Liver (tissue), 9 donors: ENCODE data around the gene SIAH2. TPM values are rescaled to one million over a fixed set of nuclear protein-coding genes. Genes with fewer than 3 reads are reported as not detected.
A peak's percentile ranks its signal among the peaks of the same experiment; 100 is the strongest.
"Not testable (repeated sequence)": the region's sequence is repeated elsewhere in the genome, so short reads cannot be mapped to it uniquely, and the experiment has no call there.

ENCODE experiments used
- DNase-seq: peaks from one replicate; pipeline ENCODE4 v3.0.0-alpha.2; 2017; ENCODE audit warnings: low spot score
- H3K27ac ChIP-seq, 2 donors: one replicate each; pipeline ENCODE4 v1.7.0; 2013; ENCODE audit warnings: inconsistent platforms in 2 of 2, low read length in 2 of 2, control low read depth in 1 of 2, low read depth in 1 of 2, mild to moderate bottlenecking in 1 of 2
- H3K27me3 ChIP-seq, 4 donors: one replicate each; pipeline versions ENCODE4 v1.6.1 to v1.7.0; 2013; ENCODE audit warnings: low read length in 3 of 4, inconsistent platforms in 1 of 4, mild to moderate bottlenecking in 1 of 4, moderate library complexity in 1 of 4; ENCODE audit not compliant: control insufficient read depth in 4 of 4, insufficient read depth in 4 of 4
- H3K36me3 ChIP-seq, 4 donors: one replicate each; pipeline versions ENCODE4 v1.6.1 to v1.7.0; 2013; ENCODE audit warnings: low read length in 3 of 4, mild to moderate bottlenecking in 3 of 4, low read depth in 1 of 4, moderate library complexity in 1 of 4; ENCODE audit not compliant: control insufficient read depth in 4 of 4, insufficient read depth in 3 of 4
- H3K4me1 ChIP-seq, 4 donors: one replicate each; pipeline versions ENCODE4 v1.6.1 to v1.7.0; 2013; ENCODE audit warnings: low read length in 3 of 4, mild to moderate bottlenecking in 3 of 4, moderate library complexity in 1 of 4; ENCODE audit not compliant: control insufficient read depth in 4 of 4, insufficient read depth in 4 of 4
- H3K4me3 ChIP-seq, 3 donors: one replicate each; pipeline versions ENCODE4 v1.6.1 to v1.7.0; 2013; ENCODE audit warnings: low read length in 3 of 3, control low read depth in 1 of 3, low read depth in 1 of 3, mild to moderate bottlenecking in 1 of 3
- H3K9ac ChIP-seq, 2 donors: one replicate each; pipeline ENCODE4 v1.7.0; 2013; ENCODE audit warnings: low read length in 2 of 2, mild to moderate bottlenecking in 2 of 2, moderate library complexity in 2 of 2, control low read depth in 1 of 2, low read depth in 1 of 2
- H3K9me3 ChIP-seq, 4 donors: one replicate each; pipeline versions ENCODE4 v1.6.1 to v1.7.0; 2013; ENCODE audit warnings: low read length in 3 of 4; ENCODE audit not compliant: control insufficient read depth in 4 of 4
- RAD21 ChIP-seq, 2 donors: IDR thresholded peaks; 2 replicates each; pipeline ENCODE4 v1.6.1; 2016; ENCODE audit warnings: antibody characterized with exemption in 2 of 2, mild to moderate bottlenecking in 2 of 2
- RXRA ChIP-seq, 2 donors: IDR thresholded peaks; 2 replicates each; pipeline ENCODE4 v1.6.1; 2017 to 2018; ENCODE audit warnings: antibody characterized with exemption in 2 of 2, mild to moderate bottlenecking in 1 of 2
- TAF1 ChIP-seq: conservative IDR thresholded peaks from 2 replicates; pipeline ENCODE4 v1.6.1; 2016; ENCODE audit warnings: antibody characterized with exemption, mild to moderate bottlenecking
- WGBS: extraction: QIAGEN DNeasy Blood & Tissue Kit; methylation state at CpG from one replicate; pipeline ENCODE4 v1.1.7; 2013; 5-methylcytosine and 5-hydroxymethylcytosine counted together
- polyA plus RNA-seq, 2 donors: library from polyadenylated mRNA; stranded (reverse) in 1 of 2; unstranded in 1 of 2; fragments of 200-250 nt in 1 of 2; fragments of >200 nt in 1 of 2; fragmentation: Nextera tagmentation in 1 of 2; extraction: Ambion mirVana in 1 of 2; gene quantifications; one replicate each; pipeline versions ENCODE4 v1.2.1 to v1.2.3, GENCODE V29; 2013 to 2015
- total RNA-seq, 2 donors: library from RNA; depleted of rRNA; stranded (reverse); fragments of >200 nt; gene quantifications; one replicate each; pipeline ENCODE4 v1.2.3, GENCODE V29; 2014
- TF ChIP-seq, protein P1 (sequence below): IDR thresholded peaks from 2 replicates; pipeline ENCODE4 v1.6.1; 2016; ENCODE audit warnings: antibody characterized with exemption
- TF ChIP-seq, protein P2 (sequence below): fragments of 150-350 bp; IDR thresholded peaks from 2 replicates; pipeline ENCODE4 v1.5.1; 2017; ENCODE audit warnings: improper control_type of control experiment, low read depth, low read length; ENCODE audit not compliant: missing input control
- TF ChIP-seq, protein P3 (sequence below): IDR thresholded peaks from 2 replicates; pipeline ENCODE4 v1.6.1; 2016; ENCODE audit warnings: antibody characterized with exemption, mild to moderate bottlenecking
- donor health status: healthy.
- donor health status: healthy.
- donor health status: healthy.
- donor health status: healthy.
- donor health status: healthy.

SIAH2 gene
- total and polyA plus RNA-seq, 4 donors = 12.1 to 104 (median 20.3) TPM

DNA sequence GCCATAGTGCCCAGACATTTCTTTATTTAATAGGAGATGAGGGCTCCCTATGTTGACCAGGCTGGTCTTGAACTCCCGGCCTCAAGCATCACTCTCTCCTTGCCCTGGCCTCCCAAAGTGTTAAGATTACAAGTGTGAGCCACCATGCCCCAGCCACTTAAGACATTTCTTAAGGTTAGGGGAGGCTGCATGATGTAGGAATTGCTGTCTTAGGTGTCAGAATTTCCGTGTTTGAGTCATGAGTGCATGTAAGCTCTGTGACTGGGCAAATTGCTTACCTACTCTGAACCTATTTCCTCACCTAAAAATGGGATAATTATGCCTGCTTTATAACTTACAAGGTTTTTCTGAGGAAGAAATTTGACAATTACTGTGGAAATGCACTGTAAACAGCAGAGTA, 34.2 kb upstream of the SIAH2 start:
- no peak overlapping the region for H3K4me3 ChIP-seq
- 90% methylated on average over 2 of the region's 2 CpGs for WGBS
- H3K9ac ChIP-seq = no peak overlapping the region

DNA sequence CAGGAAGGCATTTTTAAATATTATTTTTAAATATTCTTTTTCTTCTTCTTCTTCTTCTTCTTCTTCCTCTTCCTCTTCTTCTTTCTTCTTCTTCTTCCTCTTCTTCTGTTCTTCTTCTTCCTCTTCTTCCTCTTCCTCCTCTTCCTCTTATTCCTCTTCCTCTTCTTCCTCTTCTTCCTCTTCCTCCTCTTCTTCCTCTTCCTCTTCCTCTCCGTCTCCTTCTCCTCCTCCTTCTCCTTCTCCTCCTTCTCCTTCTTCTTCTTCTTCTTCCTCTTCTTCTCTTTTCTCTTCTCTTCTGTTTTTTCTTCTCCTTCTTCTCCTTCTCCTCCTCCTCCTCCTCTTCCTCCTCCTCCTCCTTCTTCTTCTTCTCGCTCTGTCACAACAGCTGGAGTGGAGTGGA, 33.6 kb upstream of the SIAH2 start:
- not testable (repeated sequence) for H3K9me3 ChIP-seq, DNase-seq, H3K4me1 ChIP-seq, H3K36me3 ChIP-seq, H3K27me3 ChIP-seq, H3K4me3 ChIP-seq, H3K27ac ChIP-seq, H3K9ac ChIP-seq
- 89% methylated on average over 2 of the region's 2 CpGs for WGBS

More for the DNA sequence above, 34.2 kb upstream of the SIAH2 start:
- Histone ChIP-seq H3K36me3 (no peaks in the 10 kb centered on the region), H3K9me3 (no peaks in the 10 kb centered on the region), H3K27me3 (no peaks in the 10 kb centered on the region), H3K4me1 (no peaks in the 10 kb centered on the region), H3K27ac (no peak overlapping the region)
- DNase-seq = no peak
- TF ChIP-seq, protein P1, sequence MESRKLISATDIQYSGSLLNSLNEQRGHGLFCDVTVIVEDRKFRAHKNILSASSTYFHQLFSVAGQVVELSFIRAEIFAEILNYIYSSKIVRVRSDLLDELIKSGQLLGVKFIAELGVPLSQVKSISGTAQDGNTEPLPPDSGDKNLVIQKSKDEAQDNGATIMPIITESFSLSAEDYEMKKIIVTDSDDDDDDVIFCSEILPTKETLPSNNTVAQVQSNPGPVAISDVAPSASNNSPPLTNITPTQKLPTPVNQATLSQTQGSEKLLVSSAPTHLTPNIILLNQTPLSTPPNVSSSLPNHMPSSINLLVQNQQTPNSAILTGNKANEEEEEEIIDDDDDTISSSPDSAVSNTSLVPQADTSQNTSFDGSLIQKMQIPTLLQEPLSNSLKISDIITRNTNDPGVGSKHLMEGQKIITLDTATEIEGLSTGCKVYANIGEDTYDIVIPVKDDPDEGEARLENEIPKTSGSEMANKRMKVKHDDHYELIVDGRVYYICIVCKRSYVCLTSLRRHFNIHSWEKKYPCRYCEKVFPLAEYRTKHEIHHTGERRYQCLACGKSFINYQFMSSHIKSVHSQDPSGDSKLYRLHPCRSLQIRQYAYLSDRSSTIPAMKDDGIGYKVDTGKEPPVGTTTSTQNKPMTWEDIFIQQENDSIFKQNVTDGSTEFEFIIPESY = no peak
- TF ChIP-seq, protein P2, sequence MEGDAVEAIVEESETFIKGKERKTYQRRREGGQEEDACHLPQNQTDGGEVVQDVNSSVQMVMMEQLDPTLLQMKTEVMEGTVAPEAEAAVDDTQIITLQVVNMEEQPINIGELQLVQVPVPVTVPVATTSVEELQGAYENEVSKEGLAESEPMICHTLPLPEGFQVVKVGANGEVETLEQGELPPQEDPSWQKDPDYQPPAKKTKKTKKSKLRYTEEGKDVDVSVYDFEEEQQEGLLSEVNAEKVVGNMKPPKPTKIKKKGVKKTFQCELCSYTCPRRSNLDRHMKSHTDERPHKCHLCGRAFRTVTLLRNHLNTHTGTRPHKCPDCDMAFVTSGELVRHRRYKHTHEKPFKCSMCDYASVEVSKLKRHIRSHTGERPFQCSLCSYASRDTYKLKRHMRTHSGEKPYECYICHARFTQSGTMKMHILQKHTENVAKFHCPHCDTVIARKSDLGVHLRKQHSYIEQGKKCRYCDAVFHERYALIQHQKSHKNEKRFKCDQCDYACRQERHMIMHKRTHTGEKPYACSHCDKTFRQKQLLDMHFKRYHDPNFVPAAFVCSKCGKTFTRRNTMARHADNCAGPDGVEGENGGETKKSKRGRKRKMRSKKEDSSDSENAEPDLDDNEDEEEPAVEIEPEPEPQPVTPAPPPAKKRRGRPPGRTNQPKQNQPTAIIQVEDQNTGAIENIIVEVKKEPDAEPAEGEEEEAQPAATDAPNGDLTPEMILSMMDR = no peak
- no peak for TF ChIP-seq RXRA (IDR thresholded peaks at IDR 0.05)

DNA sequence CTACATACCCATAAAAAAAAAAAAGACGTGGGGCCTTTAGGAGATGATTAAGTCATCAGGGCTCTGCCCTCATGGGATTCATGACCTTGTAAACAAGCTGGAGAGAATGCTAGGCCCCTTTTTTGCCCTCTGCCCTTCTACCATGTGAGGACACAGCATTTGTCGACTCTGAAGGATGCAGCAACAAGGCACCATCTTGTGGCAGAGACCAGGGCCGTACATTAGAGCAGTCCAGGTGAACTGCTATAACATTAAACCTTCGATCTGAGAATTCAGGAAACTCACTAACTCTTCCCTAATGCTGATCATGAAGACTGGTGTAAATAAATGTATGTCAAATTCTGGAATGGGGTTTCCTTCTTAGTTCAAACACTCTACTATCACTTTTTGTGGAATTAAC, 30.7 kb upstream of the SIAH2 start:
- Histone ChIP-seq H3K36me3 (no peaks in the 10 kb centered on the region), H3K27me3 (no peaks in the 10 kb centered on the region), H3K4me1 (no peaks in the 10 kb centered on the region), H3K27ac (no peak overlapping the region), H3K9ac (no peak overlapping the region), H3K4me3 (no peak overlapping the region), H3K9me3 (no peaks in the 10 kb centered on the region)
- no peak for DNase-seq
- 69% methylated on average over 4 of the region's 4 CpGs for WGBS
- TF ChIP-seq TAF1 (no peak), RAD21 (IDR thresholded peaks at IDR 0.05) (peak in 1 of 2 donors; percentile 7)
- TF ChIP-seq, protein P3, sequence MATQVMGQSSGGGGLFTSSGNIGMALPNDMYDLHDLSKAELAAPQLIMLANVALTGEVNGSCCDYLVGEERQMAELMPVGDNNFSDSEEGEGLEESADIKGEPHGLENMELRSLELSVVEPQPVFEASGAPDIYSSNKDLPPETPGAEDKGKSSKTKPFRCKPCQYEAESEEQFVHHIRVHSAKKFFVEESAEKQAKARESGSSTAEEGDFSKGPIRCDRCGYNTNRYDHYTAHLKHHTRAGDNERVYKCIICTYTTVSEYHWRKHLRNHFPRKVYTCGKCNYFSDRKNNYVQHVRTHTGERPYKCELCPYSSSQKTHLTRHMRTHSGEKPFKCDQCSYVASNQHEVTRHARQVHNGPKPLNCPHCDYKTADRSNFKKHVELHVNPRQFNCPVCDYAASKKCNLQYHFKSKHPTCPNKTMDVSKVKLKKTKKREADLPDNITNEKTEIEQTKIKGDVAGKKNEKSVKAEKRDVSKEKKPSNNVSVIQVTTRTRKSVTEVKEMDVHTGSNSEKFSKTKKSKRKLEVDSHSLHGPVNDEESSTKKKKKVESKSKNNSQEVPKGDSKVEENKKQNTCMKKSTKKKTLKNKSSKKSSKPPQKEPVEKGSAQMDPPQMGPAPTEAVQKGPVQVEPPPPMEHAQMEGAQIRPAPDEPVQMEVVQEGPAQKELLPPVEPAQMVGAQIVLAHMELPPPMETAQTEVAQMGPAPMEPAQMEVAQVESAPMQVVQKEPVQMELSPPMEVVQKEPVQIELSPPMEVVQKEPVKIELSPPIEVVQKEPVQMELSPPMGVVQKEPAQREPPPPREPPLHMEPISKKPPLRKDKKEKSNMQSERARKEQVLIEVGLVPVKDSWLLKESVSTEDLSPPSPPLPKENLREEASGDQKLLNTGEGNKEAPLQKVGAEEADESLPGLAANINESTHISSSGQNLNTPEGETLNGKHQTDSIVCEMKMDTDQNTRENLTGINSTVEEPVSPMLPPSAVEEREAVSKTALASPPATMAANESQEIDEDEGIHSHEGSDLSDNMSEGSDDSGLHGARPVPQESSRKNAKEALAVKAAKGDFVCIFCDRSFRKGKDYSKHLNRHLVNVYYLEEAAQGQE = no peak
